Sigmoid colon (tissue), 4 donors: ENCODE results near the gene TNFRSF11A.

Experiments
- POLR2A ChIP-seq, 2 donors: fragments of 450-650 bp; IDR thresholded peaks; one replicate each; pipeline ENCODE4 v1.6.1; 2016; ENCODE audit warnings: antibody characterized with exemption in 2 of 2, mild to moderate bottlenecking in 2 of 2, moderate library complexity in 2 of 2
- POLR2AphosphoS5 ChIP-seq, 4 donors: sonication (generic); formaldehyde crosslinking; IDR thresholded peaks; one replicate each; pipeline ENCODE4 v1.6.1; 2017; ENCODE audit warnings: antibody characterized with exemption in 4 of 4
- TF ChIP-seq, protein P1 (sequence below), 4 experiments: fragments of 450-650 bp in 3 of 4; fragments of 200-600 bp in 1 of 4; IDR thresholded peaks; one replicate each; pipeline ENCODE4 v1.5.1; 2016 to 2019; ENCODE audit warnings: antibody characterized with exemption in 4 of 4, mild to moderate bottlenecking in 3 of 4, moderate library complexity in 2 of 4

DNA sequence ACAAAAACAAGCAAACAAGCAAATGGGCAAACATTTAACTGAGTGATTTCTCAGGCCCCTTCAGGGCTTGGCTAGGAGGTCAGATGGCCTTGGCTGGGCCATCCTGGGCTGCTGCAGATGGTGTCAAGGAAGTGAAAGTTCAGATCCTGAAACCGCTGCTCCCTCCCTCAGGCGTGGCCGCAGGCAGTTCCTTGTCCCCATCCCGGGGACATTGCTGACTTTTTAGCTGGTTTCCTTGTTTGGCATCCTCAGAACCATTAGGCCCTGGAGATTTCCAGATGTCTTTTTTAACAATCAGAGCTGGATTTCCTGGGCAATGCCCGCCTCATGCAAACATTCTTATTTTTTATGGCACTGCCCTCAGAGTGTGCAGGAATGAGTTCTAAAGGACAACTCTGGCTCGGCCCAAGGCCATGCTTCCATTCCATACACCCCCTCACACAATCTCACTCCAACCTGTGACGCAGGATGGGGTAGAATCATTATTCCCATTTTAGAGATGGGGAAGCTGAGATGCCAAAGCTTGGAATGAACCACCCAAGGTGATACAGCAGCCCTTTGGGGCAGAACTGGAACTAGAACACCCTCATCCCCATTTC lies 111.6 kb downstream of the TNFRSF11A start:
- TF ChIP-seq POLR2A (IDR thresholded peaks at IDR 0.05) = no peak
- TF ChIP-seq, protein P1, sequence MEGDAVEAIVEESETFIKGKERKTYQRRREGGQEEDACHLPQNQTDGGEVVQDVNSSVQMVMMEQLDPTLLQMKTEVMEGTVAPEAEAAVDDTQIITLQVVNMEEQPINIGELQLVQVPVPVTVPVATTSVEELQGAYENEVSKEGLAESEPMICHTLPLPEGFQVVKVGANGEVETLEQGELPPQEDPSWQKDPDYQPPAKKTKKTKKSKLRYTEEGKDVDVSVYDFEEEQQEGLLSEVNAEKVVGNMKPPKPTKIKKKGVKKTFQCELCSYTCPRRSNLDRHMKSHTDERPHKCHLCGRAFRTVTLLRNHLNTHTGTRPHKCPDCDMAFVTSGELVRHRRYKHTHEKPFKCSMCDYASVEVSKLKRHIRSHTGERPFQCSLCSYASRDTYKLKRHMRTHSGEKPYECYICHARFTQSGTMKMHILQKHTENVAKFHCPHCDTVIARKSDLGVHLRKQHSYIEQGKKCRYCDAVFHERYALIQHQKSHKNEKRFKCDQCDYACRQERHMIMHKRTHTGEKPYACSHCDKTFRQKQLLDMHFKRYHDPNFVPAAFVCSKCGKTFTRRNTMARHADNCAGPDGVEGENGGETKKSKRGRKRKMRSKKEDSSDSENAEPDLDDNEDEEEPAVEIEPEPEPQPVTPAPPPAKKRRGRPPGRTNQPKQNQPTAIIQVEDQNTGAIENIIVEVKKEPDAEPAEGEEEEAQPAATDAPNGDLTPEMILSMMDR (IDR thresholded peaks at IDR 0.05) = no peak
- TF ChIP-seq POLR2AphosphoS5 (IDR thresholded peaks at IDR 0.05) = no peak
